Body of pancreas (tissue), 4 donors: Measurements from ENCODE around the gene RAC2. TPM values are rescaled to one million over a fixed set of nuclear protein-coding genes. Genes with fewer than 3 reads are reported as not detected.

Source experiments
- ATAC-seq: fragments of 150-250 bp; one replicate; pipeline ENCODE4 v1.9.1; 2016
- DNase-seq, 4 donors: peaks; one replicate each; pipeline ENCODE4 v3.0.0-alpha.2; 2019
- H3K27ac ChIP-seq, 4 donors: fragments of 200-600 bp; sonication (generic); 1 replicate in 3 of 4; 2 replicates in 1 of 4; pipeline versions ENCODE4 v1.5.1 to v1.6.1; 2016 to 2019; ENCODE audit warnings: mild to moderate bottlenecking in 1 of 4, mixed read lengths in 1 of 4, moderate library complexity in 1 of 4
- H3K27me3 ChIP-seq, 2 donors: fragments of 200-600 bp; sonication (generic); one replicate each; pipeline ENCODE4 v1.6.0; 2016; ENCODE audit warnings: mild to moderate bottlenecking in 1 of 2
- H3K36me3 ChIP-seq, 2 donors: fragments of 200-600 bp; sonication (generic); replicated peaks in 1 of 2; 2 replicates each; pipeline ENCODE4 v1.5.1; 2016; ENCODE audit warnings: low read depth in 2 of 2; ENCODE audit not compliant: insufficient read depth in 1 of 2
- H3K4me1 ChIP-seq: fragments of 200-600 bp; sonication (generic); one replicate; pipeline ENCODE4 v1.6.0; 2016
- H3K4me3 ChIP-seq, 2 donors: fragments of 200-600 bp; sonication (generic); 1 replicate in 1 of 2; 2 replicates in 1 of 2; pipeline ENCODE4 v1.5.1; 2016 to 2019
- H3K9me3 ChIP-seq, 3 donors: fragments of 200-600 bp; sonication (generic); 1 replicate in 2 of 3; 2 replicates in 1 of 3; pipeline ENCODE4 v1.5.1; 2016
- POLR2A ChIP-seq, 3 donors: fragments of 450-650 bp; IDR thresholded peaks; one replicate each; pipeline ENCODE4 v1.6.1; 2016; ENCODE audit warnings: antibody characterized with exemption in 3 of 3, mild to moderate bottlenecking in 2 of 3
- WGBS, 2 donors: methylation state at CpG; one replicate each; pipeline ENCODE4 v1.1.5; 2017; 5-methylcytosine and 5-hydroxymethylcytosine counted together
- intact Hi-C: fragments of 100-400 bp; cut with DNase I; formaldehyde crosslinking; loops from one replicate; pipeline ENCODE4 v1.15.1; 2023
- total RNA-seq, 2 donors: library from RNA; depleted of rRNA; stranded (reverse); fragments of >200 nt; gene quantifications; one replicate each; pipeline ENCODE4 v1.1.0, GENCODE V29; 2016
- TF ChIP-seq, protein P1 (sequence below), 7 experiments: fragments of 450-650 bp in 4 of 7; fragments of 200-600 bp in 3 of 7; sonication (generic) in 3 of 7; IDR thresholded peaks; one replicate each; pipeline ENCODE4 v1.5.1; 2016 to 2019; ENCODE audit warnings: antibody characterized with exemption in 7 of 7

The RAC2 gene
- total RNA-seq, 2 donors from 2014 or later, result 4.3 to 4.9 TPM

DNA sequence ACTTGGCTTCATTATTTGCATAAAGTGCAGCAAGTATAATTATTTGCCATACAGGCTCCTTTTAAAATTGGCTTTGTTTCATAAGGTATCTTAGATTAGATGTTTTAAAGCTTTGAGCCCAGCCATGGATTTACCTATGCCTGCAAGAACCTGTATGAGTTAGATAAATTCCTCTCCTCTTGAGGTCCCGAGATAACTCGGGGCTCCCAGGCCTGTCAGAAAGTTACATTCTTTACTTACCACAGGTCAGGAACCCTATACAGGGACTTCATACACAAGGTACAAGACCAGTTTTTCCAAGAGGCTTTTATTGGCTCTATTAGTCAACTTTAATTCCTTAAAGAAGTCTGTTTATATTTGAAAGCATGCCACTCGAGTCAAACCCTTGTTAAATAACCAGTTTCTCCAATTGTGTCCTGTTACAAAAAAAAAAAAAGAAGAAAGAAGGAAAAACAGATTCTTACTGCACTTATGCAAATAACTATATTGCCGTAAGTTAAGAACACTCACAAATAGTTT is 53.7 kb downstream of the RAC2 start:
- DNase-seq, result no peak
- Histone ChIP-seq H3K36me3 (no peaks in the 10 kb centered on the region), H3K27me3 (no peaks in the 10 kb centered on the region), H3K9me3 (no peaks in the 10 kb centered on the region), H3K4me3 (no peak overlapping the region), H3K4me1 (peaks cover 22% of the 10 kb centered on the region), H3K27ac (no peak overlapping the region)
- ATAC-seq, result no peak
- TF ChIP-seq, protein P1, sequence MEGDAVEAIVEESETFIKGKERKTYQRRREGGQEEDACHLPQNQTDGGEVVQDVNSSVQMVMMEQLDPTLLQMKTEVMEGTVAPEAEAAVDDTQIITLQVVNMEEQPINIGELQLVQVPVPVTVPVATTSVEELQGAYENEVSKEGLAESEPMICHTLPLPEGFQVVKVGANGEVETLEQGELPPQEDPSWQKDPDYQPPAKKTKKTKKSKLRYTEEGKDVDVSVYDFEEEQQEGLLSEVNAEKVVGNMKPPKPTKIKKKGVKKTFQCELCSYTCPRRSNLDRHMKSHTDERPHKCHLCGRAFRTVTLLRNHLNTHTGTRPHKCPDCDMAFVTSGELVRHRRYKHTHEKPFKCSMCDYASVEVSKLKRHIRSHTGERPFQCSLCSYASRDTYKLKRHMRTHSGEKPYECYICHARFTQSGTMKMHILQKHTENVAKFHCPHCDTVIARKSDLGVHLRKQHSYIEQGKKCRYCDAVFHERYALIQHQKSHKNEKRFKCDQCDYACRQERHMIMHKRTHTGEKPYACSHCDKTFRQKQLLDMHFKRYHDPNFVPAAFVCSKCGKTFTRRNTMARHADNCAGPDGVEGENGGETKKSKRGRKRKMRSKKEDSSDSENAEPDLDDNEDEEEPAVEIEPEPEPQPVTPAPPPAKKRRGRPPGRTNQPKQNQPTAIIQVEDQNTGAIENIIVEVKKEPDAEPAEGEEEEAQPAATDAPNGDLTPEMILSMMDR (IDR thresholded peaks at IDR 0.05), result no peak
- TF ChIP-seq POLR2A (IDR thresholded peaks at IDR 0.05), result no peak
- intact Hi-C loops, result no loop called here
- 49 to 91% methylated on average over 4 of the region's 4 CpGs for WGBS, 2 donors

- H3K4me3 ChIP-seq, result no peak overlapping the region
- no peak for DNase-seq
Measured at GRCh38 chr22:37188901-37189466, 55.1 kb downstream of the RAC2 start.

GRCh38 chr22:37187891-37188761 is 55.9 kb downstream of the RAC2 start, which contains the start of gene C1QTNF6:
TSS of gene C1QTNF6 (minus strand) at chr22:37188247. CDS start at chr22:37188213, 34 bp downstream.
- ATAC-seq (peak; percentile 54), DNase-seq (no peak)
- WGBS, 2 donors, result 7 to 41% methylated on average over 8 to 17 of the region's 17 CpGs
- no peaks in the 10 kb centered on the region for H3K36me3 ChIP-seq
- H3K4me1 ChIP-seq, result peaks cover 22% of the 10 kb centered on the region
- peak within 1 kb of the TSS; percentile 39 to 74 (median 52) for H3K27ac ChIP-seq
- no peaks in the 10 kb centered on the region for H3K27me3 ChIP-seq
- intact Hi-C loops, result no loop called here
- no peaks in the 10 kb centered on the region for H3K9me3 ChIP-seq
- TF ChIP-seq POLR2A (IDR thresholded peaks at IDR 0.05), result peak in 2 of 3 donors; percentile 16 to 20
- TF ChIP-seq, protein P1 (IDR thresholded peaks at IDR 0.05), result no peak
- H3K4me3 ChIP-seq, result no peak within 1 kb of the TSS

More at GRCh38 chr22:37188901-37189466, 55.1 kb downstream of the RAC2 start:
- Histone ChIP-seq H3K27ac (peak overlapping the region in 1 of 4 donors; percentile 64), H3K4me1 (peaks cover 22% of the 10 kb centered on the region), H3K36me3 (no peaks in the 10 kb centered on the region), H3K9me3 (no peaks in the 10 kb centered on the region), H3K27me3 (no peaks in the 10 kb centered on the region)
- TF ChIP-seq, protein P1 (IDR thresholded peaks at IDR 0.05), result no peak
- TF ChIP-seq POLR2A (IDR thresholded peaks at IDR 0.05), result no peak
- intact Hi-C loops, result no loop called here
- ATAC-seq, result no peak
- 75 to 90% methylated on average over 2 of the region's 2 CpGs for WGBS, 2 donors

DNA sequence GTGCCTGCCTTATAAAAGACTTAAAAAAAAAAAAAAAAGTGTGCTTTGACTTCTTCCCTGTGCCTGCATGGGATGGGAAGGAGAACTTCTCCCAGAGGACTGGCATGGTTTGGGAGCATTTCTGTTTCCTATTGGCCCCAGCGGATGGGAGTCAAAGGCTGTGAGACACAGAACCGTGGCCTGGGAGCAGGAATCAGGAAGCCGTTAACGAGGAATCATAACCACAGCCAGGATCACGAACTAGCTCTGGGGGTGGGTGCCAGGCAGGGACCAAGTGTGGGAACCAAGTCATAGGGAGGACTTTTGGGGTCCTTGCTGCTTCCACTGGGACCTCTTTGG is 56.5 kb downstream of the RAC2 start:
- intact Hi-C loops, result no loop called here
- H3K4me3 ChIP-seq, result no peak overlapping the region
- no peaks in the 10 kb centered on the region for H3K9me3 ChIP-seq
- H3K27ac ChIP-seq, result peak overlapping the region; percentile 39 to 74 (median 52)
- ATAC-seq, result peak; percentile 57
- no peaks in the 10 kb centered on the region for H3K27me3 ChIP-seq
- no peak for TF ChIP-seq POLR2A (IDR thresholded peaks at IDR 0.05)
- TF ChIP-seq, protein P1 (IDR thresholded peaks at IDR 0.05), result no peak
- WGBS, 2 donors, result 14 to 18% methylated on average over 4 to 5 of the region's 5 CpGs
- peaks cover 22% of the 10 kb centered on the region for H3K4me1 ChIP-seq
- DNase-seq, result no peak
- H3K36me3 ChIP-seq, result no peaks in the 10 kb centered on the region
